ENCODE data around the gene SMG6.
"Not testable (repeated sequence)": the region's sequence is repeated elsewhere in the genome, so short reads cannot be mapped to it uniquely, and the experiment has no call there.

Gene SMG6

GRCh38 chr17:2259769-2260536 lies 43.6 kb downstream of the SMG6 start:
- DNase-seq: peak; percentile 90

GRCh38 chr17:2258830-2259229 lies 44.8 kb downstream of the SMG6 start:
- DNase-seq: not testable (repeated sequence)

- peak; percentile 81 for DNase-seq
Measured at GRCh38 chr17:2253768-2254406, 49.7 kb downstream of the SMG6 start.

GRCh38 chr17:2253362-2253761 lies 50.2 kb downstream of the SMG6 start:
- no peak for DNase-seq

GRCh38 chr17:2251098-2251497 lies 52.5 kb downstream of the SMG6 start:
- no peak for DNase-seq

GRCh38 chr17:2250140-2251095 lies 53.2 kb downstream of the SMG6 start:
- DNase-seq: no peak

GRCh38 chr17:2247005-2247404 lies 56.6 kb downstream of the SMG6 start:
- no peak for DNase-seq

- peak; percentile 87 for DNase-seq
Measured at GRCh38 chr17:2244545-2245525, 58.8 kb downstream of the SMG6 start.

GRCh38 chr17:2243953-2244352 lies 59.6 kb downstream of the SMG6 start:
- no peak for DNase-seq

GRCh38 chr17:2241823-2242222 lies 61.8 kb downstream of the SMG6 start:
- DNase-seq: no peak

GRCh38 chr17:2240541-2240940 lies 63.0 kb downstream of the SMG6 start:
- DNase-seq: no peak

- DNase-seq: peak; percentile 57
Measured at GRCh38 chr17:2239882-2240430, 63.6 kb downstream of the SMG6 start.

- DNase-seq: no peak
Measured at GRCh38 chr17:2239170-2239551, 64.4 kb downstream of the SMG6 start.

GRCh38 chr17:2238432-2239169 lies 65.0 kb downstream of the SMG6 start:
- DNase-seq: no peak

GRCh38 chr17:2237950-2238349 lies 65.6 kb downstream of the SMG6 start:
- no peak for DNase-seq

GRCh38 chr17:2237521-2237921 lies 66.1 kb downstream of the SMG6 start:
- DNase-seq: no peak

- no peak for DNase-seq
Measured at GRCh38 chr17:2235792-2236366, 67.7 kb downstream of the SMG6 start.

- DNase-seq: no peak
Measured at GRCh38 chr17:2235265-2235664, 68.3 kb downstream of the SMG6 start.

GRCh38 chr17:2233441-2233947 lies 70.1 kb downstream of the SMG6 start:
- no peak for DNase-seq

- DNase-seq: no peak
Measured at GRCh38 chr17:2232244-2232638, 71.3 kb downstream of the SMG6 start.

- DNase-seq: no peak
Measured at GRCh38 chr17:2230877-2231276, 72.7 kb downstream of the SMG6 start.

Measured in activated CD4-positive, alpha-beta T cell treated with anti-CD3 and anti-CD28 coated beads, Interleukin-2, Interleukin-6, amounts not matched to agents 100 ng/mL and 50 ng/mL, durations not matched to agents 16 hours and 8 hours (primary cell).